Epithelial cell of proximal tubule (primary cell): ENCODE results near the gene TEKT2. TPM values are rescaled to one million over a fixed set of nuclear protein-coding genes. Genes with fewer than 3 reads are reported as not detected.

Experiments
- DNase-seq: peaks from one replicate; pipeline ENCODE4 v3.0.0-alpha.2; 2011; ENCODE audit warnings: low read depth
- H3K4me3 ChIP-seq: 2 replicates; pipeline ENCODE4 v1.5.1; 2011; ENCODE audit warnings: low read depth, mild to moderate bottlenecking, low read length
- CTCF ChIP-seq: conservative IDR thresholded peaks from 2 replicates; pipeline ENCODE4 v1.5.1; 2012; ENCODE audit warnings: low read depth, mild to moderate bottlenecking, low read length
- total RNA-seq: library from RNA; depleted of rRNA; stranded (reverse); fragments of >200 nt; gene quantifications from 2 replicates; pipeline ENCODE4 v1.2.3, GENCODE V29; 2015

Gene TEKT2
- total RNA-seq, 1 donor from 2014 or later: 1.6 TPM

- DNase-seq: no peak
- no peak for TF ChIP-seq CTCF
- no peak overlapping the region for H3K4me3 ChIP-seq
Measured at GRCh38 chr1:36135330-36135667, 51.4 kb downstream of the TEKT2 start.

GRCh38 chr1:36135796-36136195, 51.9 kb downstream of the TEKT2 start:
- no peak for DNase-seq
- H3K4me3 ChIP-seq: no peak overlapping the region
- TF ChIP-seq CTCF: no peak

- H3K4me3 ChIP-seq: no peak overlapping the region
- DNase-seq: no peak
- TF ChIP-seq CTCF: no peak
Measured at GRCh38 chr1:36136535-36136934, 52.6 kb downstream of the TEKT2 start.

GRCh38 chr1:36137226-36137625, 53.3 kb downstream of the TEKT2 start:
- no peak overlapping the region for H3K4me3 ChIP-seq
- no peak for DNase-seq
- TF ChIP-seq CTCF: no peak

DNA sequence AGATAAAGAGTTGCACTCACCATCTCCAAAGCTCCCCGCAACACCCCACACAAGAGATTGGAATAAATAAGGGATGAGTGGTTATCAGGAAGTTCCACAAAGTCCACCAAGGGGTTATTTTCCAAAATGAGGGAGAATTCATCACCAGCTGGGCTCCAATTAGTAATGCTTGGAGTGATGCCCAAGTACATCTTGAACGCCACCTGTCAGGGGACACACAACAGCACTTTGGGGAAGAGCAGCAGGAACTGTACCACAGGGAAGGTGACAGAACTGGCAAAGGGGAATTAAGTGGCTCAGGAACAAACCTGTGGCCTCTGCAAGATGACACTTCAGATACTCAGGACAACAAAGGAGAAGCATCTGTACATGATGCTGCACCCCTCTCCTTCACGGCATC, 53.9 kb downstream of the TEKT2 start:
- no peak for TF ChIP-seq CTCF
- DNase-seq: no peak
- H3K4me3 ChIP-seq: no peak overlapping the region

Other genes starting within 250 kb of the TEKT2 start
- 9.2 and 14.3 TPM in 2 replicates for gene AGO1, start 200.9 kb upstream of the TEKT2 start, total RNA-seq
- 6.0 and 19.1 TPM in 2 replicates for gene AGO3, start 153.0 kb upstream of the TEKT2 start, total RNA-seq
- 91.4 and 92.2 TPM in 2 replicates for gene ADPRS, start 4.8 kb downstream of the TEKT2 start, total RNA-seq
- 0.06 and 0.65 TPM in 2 replicates for gene COL8A2, start 41.1 kb downstream of the TEKT2 start, total RNA-seq
- 95.9 and 136 TPM in 2 replicates for gene TRAPPC3, start 65.4 kb downstream of the TEKT2 start, total RNA-seq
- gene MAP7D1, start 72.1 kb downstream of the TEKT2 start, total RNA-seq: 262 and 280 TPM in 2 replicates
- gene THRAP3, start 140.3 kb downstream of the TEKT2 start, total RNA-seq: 62.9 and 96.6 TPM in 2 replicates
- gene SH3D21, start 222.3 kb downstream of the TEKT2 start, total RNA-seq: 4.0 and 20.3 TPM in 2 replicates
- gene EVA1B, start 239.6 kb downstream of the TEKT2 start, total RNA-seq: 179 and 259 TPM in 2 replicates